SK-N-SH treated with all-trans-retinoic acid at 6 μM for 48 hours (cell line): ENCODE results near the gene ENTR1.

Experiments
- ATAC-seq: fragments of 200-7000 bp; cut with Tn5 transposase; 3 replicates; pipeline ENCODE4 v1.9.1; 2020; ENCODE audit warnings: mild to moderate bottlenecking, moderate library complexity
- ARNTL ChIP-seq: fragments of 450-650 bp; formaldehyde crosslinking; IDR thresholded peaks from 2 replicates; pipeline ENCODE4 v1.5.0; 2020; ENCODE audit warnings: low read depth, mild to moderate bottlenecking, moderate library complexity, borderline replicate concordance
- BACH2 ChIP-seq: fragments of 250-450 bp; sonication (Bioruptor Pico); IDR thresholded peaks from 2 replicates; pipeline ENCODE4 v1.9.0; 2021; ENCODE audit warnings: mild to moderate bottlenecking, borderline replicate concordance
- CREB5 ChIP-seq: fragments of 250-450 bp; sonication (Bioruptor Pico); IDR thresholded peaks from 2 replicates; pipeline ENCODE4 v1.5.1; 2020; ENCODE audit warnings: low read depth, mild to moderate bottlenecking, moderate library complexity
- CSDC2 ChIP-seq: fragments of 250-450 bp; sonication (Bioruptor Pico); IDR thresholded peaks from 2 replicates; pipeline ENCODE4 v1.5.0; 2020; ENCODE audit warnings: mild to moderate bottlenecking, moderate library complexity
- CSRNP3 ChIP-seq: fragments of 250-450 bp; sonication (Bioruptor Pico); IDR thresholded peaks from 2 replicates; pipeline ENCODE4 v1.5.1; 2021; ENCODE audit warnings: mild to moderate bottlenecking, moderate library complexity
- ESRRG ChIP-seq: fragments of 250-450 bp; sonication (Bioruptor Pico); IDR thresholded peaks from 2 replicates; pipeline ENCODE4 v1.6.1; 2021; ENCODE audit warnings: mild to moderate bottlenecking
- GLIS3 ChIP-seq: fragments of 250-450 bp; sonication (Bioruptor Pico); IDR thresholded peaks from 2 replicates; pipeline ENCODE4 v1.5.0; 2020; ENCODE audit warnings: mild to moderate bottlenecking, moderate library complexity
- ISL1 ChIP-seq: fragments of 250-450 bp; sonication (Bioruptor Pico); IDR thresholded peaks from 2 replicates; pipeline ENCODE4 v2.1.2; 2022; ENCODE audit warnings: mild to moderate bottlenecking, moderate library complexity
- OSR1 ChIP-seq: fragments of 250-450 bp; sonication (Bioruptor Pico); IDR thresholded peaks from 2 replicates; pipeline ENCODE4 v1.8.0; 2022; ENCODE audit warnings: moderate library complexity, mild to moderate bottlenecking, inconsistent platforms
- PATZ1 ChIP-seq: fragments of 250-450 bp; sonication (Bioruptor Pico); IDR thresholded peaks from 2 replicates; pipeline ENCODE4 v1.8.0; 2020; ENCODE audit warnings: mild to moderate bottlenecking, moderate library complexity, borderline replicate concordance
- PPARA ChIP-seq: fragments of 250-450 bp; sonication (Bioruptor Pico); IDR thresholded peaks from 2 replicates; pipeline ENCODE4 v1.5.0; 2020; ENCODE audit warnings: mild to moderate bottlenecking, borderline replicate concordance
- RARB ChIP-seq: fragments of 250-450 bp; sonication (Bioruptor Pico); IDR thresholded peaks from 2 replicates; pipeline ENCODE4 v1.8.0; 2021; ENCODE audit warnings: mild to moderate bottlenecking, moderate library complexity
- SNAI2 ChIP-seq: fragments of 250-450 bp; sonication (Bioruptor Pico); IDR thresholded peaks from 2 replicates; pipeline ENCODE4 v1.5.0; 2020; ENCODE audit warnings: mild to moderate bottlenecking, moderate library complexity
- TCF4 ChIP-seq: fragments of 250-450 bp; sonication (Bioruptor Pico); IDR thresholded peaks from 2 replicates; pipeline ENCODE4 v1.8.0; 2021; ENCODE audit warnings: mild to moderate bottlenecking, moderate library complexity, borderline replicate concordance
- TOX ChIP-seq: fragments of 250-450 bp; sonication (Bioruptor Pico); IDR thresholded peaks from 2 replicates; pipeline ENCODE4 v1.8.0; 2021; ENCODE audit warnings: mild to moderate bottlenecking, moderate library complexity, borderline replicate concordance
- ZC3H10 ChIP-seq: fragments of 250-450 bp; sonication (Bioruptor Pico); IDR thresholded peaks from 2 replicates; pipeline ENCODE4 v1.5.1; 2021; ENCODE audit warnings: mild to moderate bottlenecking, moderate library complexity
- ZFP30 ChIP-seq: fragments of 450-650 bp; formaldehyde crosslinking; IDR thresholded peaks from 2 replicates; pipeline ENCODE4 v1.5.0; 2022; ENCODE audit warnings: mild to moderate bottlenecking, moderate library complexity
- ZNF565 ChIP-seq: fragments of 450-650 bp; formaldehyde crosslinking; conservative IDR thresholded peaks from 2 replicates; pipeline ENCODE4 v1.5.0; 2020; ENCODE audit warnings: low read depth, mild to moderate bottlenecking, moderate library complexity
- ZNF8 ChIP-seq: fragments of 450-650 bp; formaldehyde crosslinking; IDR thresholded peaks from 2 replicates; pipeline ENCODE4 v1.5.0; 2020; ENCODE audit warnings: mild to moderate bottlenecking, moderate library complexity
- TF ChIP-seq, protein P1 (sequence below): fragments of 250-450 bp; sonication (Bioruptor Pico); IDR thresholded peaks from 2 replicates; pipeline ENCODE4 v1.8.0; 2021; ENCODE audit warnings: low read depth, mild to moderate bottlenecking, moderate library complexity, borderline replicate concordance
- TF ChIP-seq, protein P2 (sequence below): fragments of 250-450 bp; sonication (Bioruptor Pico); IDR thresholded peaks from 2 replicates; pipeline ENCODE4 v1.5.0; 2020; ENCODE audit warnings: mild to moderate bottlenecking, moderate library complexity

The ENTR1 gene

GRCh38 chr9:136380381-136380780 is 30.0 kb downstream of the ENTR1 start:
- TF ChIP-seq, protein P1, sequence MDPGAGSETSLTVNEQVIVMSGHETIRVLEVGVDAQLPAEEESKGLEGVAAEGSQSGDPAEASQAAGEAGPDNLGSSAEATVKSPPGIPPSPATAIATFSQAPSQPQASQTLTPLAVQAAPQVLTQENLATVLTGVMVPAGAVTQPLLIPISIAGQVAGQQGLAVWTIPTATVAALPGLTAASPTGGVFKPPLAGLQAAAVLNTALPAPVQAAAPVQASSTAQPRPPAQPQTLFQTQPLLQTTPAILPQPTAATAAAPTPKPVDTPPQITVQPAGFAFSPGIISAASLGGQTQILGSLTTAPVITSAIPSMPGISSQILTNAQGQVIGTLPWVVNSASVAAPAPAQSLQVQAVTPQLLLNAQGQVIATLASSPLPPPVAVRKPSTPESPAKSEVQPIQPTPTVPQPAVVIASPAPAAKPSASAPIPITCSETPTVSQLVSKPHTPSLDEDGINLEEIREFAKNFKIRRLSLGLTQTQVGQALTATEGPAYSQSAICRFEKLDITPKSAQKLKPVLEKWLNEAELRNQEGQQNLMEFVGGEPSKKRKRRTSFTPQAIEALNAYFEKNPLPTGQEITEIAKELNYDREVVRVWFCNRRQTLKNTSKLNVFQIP (CRISPR knock-in tag), result no peak
- TF ChIP-seq RARB (CRISPR knock-in tag) (no peak), TOX (CRISPR knock-in tag) (no peak), ARNTL (CRISPR knock-in tag) (no peak), GLIS3 (CRISPR knock-in tag) (no peak), ZNF8 (CRISPR knock-in tag) (no peak), ESRRG (CRISPR knock-in tag) (no peak), OSR1 (CRISPR knock-in tag) (no peak), ZC3H10 (CRISPR knock-in tag) (no peak), ISL1 (CRISPR knock-in tag) (no peak), TCF4 (CRISPR knock-in tag) (no peak), CSRNP3 (CRISPR knock-in tag) (no peak), ZNF565 (CRISPR knock-in tag) (no peak), CSDC2 (CRISPR knock-in tag) (no peak)
- TF ChIP-seq, protein P2, sequence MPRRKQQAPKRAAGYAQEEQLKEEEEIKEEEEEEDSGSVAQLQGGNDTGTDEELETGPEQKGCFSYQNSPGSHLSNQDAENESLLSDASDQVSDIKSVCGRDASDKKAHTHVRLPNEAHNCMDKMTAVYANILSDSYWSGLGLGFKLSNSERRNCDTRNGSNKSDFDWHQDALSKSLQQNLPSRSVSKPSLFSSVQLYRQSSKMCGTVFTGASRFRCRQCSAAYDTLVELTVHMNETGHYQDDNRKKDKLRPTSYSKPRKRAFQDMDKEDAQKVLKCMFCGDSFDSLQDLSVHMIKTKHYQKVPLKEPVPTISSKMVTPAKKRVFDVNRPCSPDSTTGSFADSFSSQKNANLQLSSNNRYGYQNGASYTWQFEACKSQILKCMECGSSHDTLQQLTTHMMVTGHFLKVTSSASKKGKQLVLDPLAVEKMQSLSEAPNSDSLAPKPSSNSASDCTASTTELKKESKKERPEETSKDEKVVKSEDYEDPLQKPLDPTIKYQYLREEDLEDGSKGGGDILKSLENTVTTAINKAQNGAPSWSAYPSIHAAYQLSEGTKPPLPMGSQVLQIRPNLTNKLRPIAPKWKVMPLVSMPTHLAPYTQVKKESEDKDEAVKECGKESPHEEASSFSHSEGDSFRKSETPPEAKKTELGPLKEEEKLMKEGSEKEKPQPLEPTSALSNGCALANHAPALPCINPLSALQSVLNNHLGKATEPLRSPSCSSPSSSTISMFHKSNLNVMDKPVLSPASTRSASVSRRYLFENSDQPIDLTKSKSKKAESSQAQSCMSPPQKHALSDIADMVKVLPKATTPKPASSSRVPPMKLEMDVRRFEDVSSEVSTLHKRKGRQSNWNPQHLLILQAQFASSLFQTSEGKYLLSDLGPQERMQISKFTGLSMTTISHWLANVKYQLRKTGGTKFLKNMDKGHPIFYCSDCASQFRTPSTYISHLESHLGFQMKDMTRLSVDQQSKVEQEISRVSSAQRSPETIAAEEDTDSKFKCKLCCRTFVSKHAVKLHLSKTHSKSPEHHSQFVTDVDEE (CRISPR knock-in tag), result no peak
- ATAC-seq, result no peak

- no peak for TF ChIP-seq BACH2 (CRISPR knock-in tag)
- no peak for TF ChIP-seq TOX (CRISPR knock-in tag)
- TF ChIP-seq ZFP30 (CRISPR knock-in tag), result no peak
- TF ChIP-seq, protein P1 (CRISPR knock-in tag), result no peak
- no peak for TF ChIP-seq PATZ1 (CRISPR knock-in tag)
- TF ChIP-seq ZNF8 (CRISPR knock-in tag), result no peak
- no peak for TF ChIP-seq PPARA (CRISPR knock-in tag)
- TF ChIP-seq GLIS3 (CRISPR knock-in tag), result no peak
- no peak for TF ChIP-seq TCF4 (CRISPR knock-in tag)
- TF ChIP-seq OSR1 (CRISPR knock-in tag), result no peak
- TF ChIP-seq SNAI2 (CRISPR knock-in tag), result no peak
- no peak for TF ChIP-seq CSDC2 (CRISPR knock-in tag)
- no peak for TF ChIP-seq CREB5 (CRISPR knock-in tag)
- TF ChIP-seq ESRRG (CRISPR knock-in tag), result no peak
- TF ChIP-seq ZC3H10 (CRISPR knock-in tag), result no peak
- no peak for TF ChIP-seq RARB (CRISPR knock-in tag)
- no peak for TF ChIP-seq ZNF565 (CRISPR knock-in tag)
- TF ChIP-seq, protein P2 (CRISPR knock-in tag), result no peak
- no peak for TF ChIP-seq ISL1 (CRISPR knock-in tag)
- ATAC-seq, result no peak
Observed at GRCh38 chr9:136379891-136380290, 30.5 kb downstream of the ENTR1 start.
